Stimulated activated naive CD8-positive, alpha-beta T cell treated with anti-CD3 and anti-CD28 coated beads, Interleukin-15, Interleukin-2, amounts not matched to agents 100 ng/mL and 50 ng/mL, for 24 hours (primary cell): Measurements from ENCODE around the gene RAB7A.

Experiments used
- H3K27ac Mint-ChIP-seq: one replicate; pipeline ENCODE4 v1.8.0; 2021; ENCODE audit warnings: mild to moderate bottlenecking, mixed read lengths
- H3K27me3 Mint-ChIP-seq: one replicate; pipeline ENCODE4 v1.8.0; 2021; ENCODE audit warnings: mixed read lengths
- H3K36me3 Mint-ChIP-seq: one replicate; pipeline ENCODE4 v1.8.0; 2021; ENCODE audit warnings: low read depth, mixed read lengths
- H3K4me1 Mint-ChIP-seq: one replicate; pipeline ENCODE4 v1.8.0; 2021; ENCODE audit warnings: low read depth, mixed read lengths
- H3K4me3 Mint-ChIP-seq: one replicate; pipeline ENCODE4 v1.8.0; 2021; ENCODE audit warnings: mild to moderate bottlenecking, mixed read lengths
- H3K9me3 Mint-ChIP-seq: one replicate; pipeline ENCODE4 v1.8.0; 2021; ENCODE audit warnings: mixed read lengths

Gene RAB7A

DNA sequence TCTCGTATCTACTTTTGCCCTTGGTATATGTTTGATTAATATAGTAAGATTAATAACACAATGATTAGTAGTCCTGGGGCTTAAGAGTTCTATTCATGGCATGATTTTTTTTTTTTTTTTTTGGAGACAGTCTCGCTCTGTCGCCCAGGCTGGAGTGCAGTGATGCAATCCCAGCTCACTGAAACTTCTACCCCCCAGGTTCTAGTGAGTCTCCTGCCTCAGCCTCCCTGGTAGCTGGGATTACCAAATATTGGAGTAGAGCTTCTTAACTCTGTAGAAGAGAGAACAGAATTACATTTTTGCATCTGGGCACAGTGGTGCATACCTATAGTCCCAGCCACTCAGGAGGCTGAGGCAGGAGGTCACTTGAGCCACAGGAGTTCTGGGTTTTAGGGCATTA is 58.9 kb downstream of the RAB7A start:
- no peaks in the 10 kb centered on the region for H3K9me3 Mint-ChIP-seq
- H3K4me3 Mint-ChIP-seq = no peak overlapping the region
- peak overlapping the region; percentile 100 for H3K27ac Mint-ChIP-seq
- peaks cover 14% of the 10 kb centered on the region for H3K36me3 Mint-ChIP-seq
- H3K27me3 Mint-ChIP-seq = no peaks in the 10 kb centered on the region
- peaks cover 99% of the 10 kb centered on the region for H3K4me1 Mint-ChIP-seq

GRCh38 chr3:128786434-128787020 is 60.5 kb downstream of the RAB7A start:
- peak overlapping the region; percentile 84 for H3K4me3 Mint-ChIP-seq
- H3K27me3 Mint-ChIP-seq = no peaks in the 10 kb centered on the region
- peaks cover 15% of the 10 kb centered on the region for H3K36me3 Mint-ChIP-seq
- no peaks in the 10 kb centered on the region for H3K9me3 Mint-ChIP-seq
- H3K4me1 Mint-ChIP-seq = peaks cover 99% of the 10 kb centered on the region
- H3K27ac Mint-ChIP-seq = peak overlapping the region; percentile 100

DNA sequence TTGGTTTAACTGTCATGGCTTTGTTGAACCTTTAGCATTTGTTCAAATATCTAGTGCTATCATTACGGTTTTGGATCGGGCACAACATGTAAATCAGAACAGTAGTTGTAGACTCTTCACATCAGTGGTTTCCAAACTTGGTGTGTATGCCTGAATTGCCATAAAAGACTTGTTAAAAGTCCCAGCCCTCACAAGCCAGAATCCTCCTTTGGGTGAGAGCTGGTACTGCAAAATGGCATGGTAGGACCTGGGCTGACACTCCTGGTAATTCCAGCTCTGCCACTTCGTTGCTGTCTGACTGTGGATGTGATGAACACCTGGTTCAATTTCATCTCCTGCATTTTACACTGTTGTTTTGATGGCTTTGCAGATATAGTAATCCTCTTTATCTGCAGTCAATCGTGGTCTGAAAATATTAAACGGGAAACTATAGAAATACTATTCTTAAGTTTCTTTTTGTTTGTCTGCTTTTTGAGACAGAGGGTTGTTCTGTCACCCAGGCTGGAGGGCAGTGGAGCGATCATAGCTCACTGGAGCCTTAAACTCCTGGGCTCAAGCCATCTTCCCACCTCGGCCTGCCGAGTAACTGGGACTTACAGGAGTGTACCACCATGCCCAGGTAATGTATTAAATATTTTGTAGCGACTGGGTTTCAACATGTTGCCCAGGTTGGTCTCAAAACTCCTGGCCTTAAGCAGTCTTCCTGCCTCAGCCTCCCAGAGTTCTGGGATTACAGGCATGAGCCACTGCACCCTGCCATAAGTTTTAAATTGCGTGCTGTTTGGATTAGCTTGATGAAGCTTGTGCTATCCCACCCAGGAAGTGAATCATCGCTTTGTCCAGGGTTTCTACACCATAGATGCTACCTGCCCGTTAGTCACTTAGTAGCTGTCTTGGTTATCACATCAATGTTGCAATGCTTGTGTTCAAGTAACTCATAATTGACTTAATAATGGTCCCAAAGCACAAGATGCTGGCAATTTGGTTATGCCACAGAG is 61.6 kb downstream of the RAB7A start:
- H3K27ac Mint-ChIP-seq = peak overlapping the region; percentile 100
- H3K4me3 Mint-ChIP-seq = peak overlapping the region; percentile 84
- no peaks in the 10 kb centered on the region for H3K27me3 Mint-ChIP-seq
- peaks cover 99% of the 10 kb centered on the region for H3K4me1 Mint-ChIP-seq
- peaks cover 20% of the 10 kb centered on the region for H3K36me3 Mint-ChIP-seq
- H3K9me3 Mint-ChIP-seq = no peaks in the 10 kb centered on the region

- H3K36me3 Mint-ChIP-seq = peaks cover 20% of the 10 kb centered on the region
- H3K27me3 Mint-ChIP-seq = no peaks in the 10 kb centered on the region
- peak overlapping the region; percentile 84 for H3K4me3 Mint-ChIP-seq
These were observed 62.4 kb downstream of the RAB7A start for GRCh38 chr3:128788268-128788869.

GRCh38 chr3:128794067-128794768 is 68.2 kb downstream of the RAB7A start:
- H3K36me3 Mint-ChIP-seq = peaks cover 42% of the 10 kb centered on the region
- H3K27ac Mint-ChIP-seq = peak overlapping the region; percentile 97
- no peaks in the 10 kb centered on the region for H3K9me3 Mint-ChIP-seq
- no peaks in the 10 kb centered on the region for H3K27me3 Mint-ChIP-seq
- H3K4me3 Mint-ChIP-seq = peak overlapping the region; percentile 61
- peaks cover 96% of the 10 kb centered on the region for H3K4me1 Mint-ChIP-seq

More at GRCh38 chr3:128788268-128788869, 62.4 kb downstream of the RAB7A start:
- peaks cover 100% of the 10 kb centered on the region for H3K4me1 Mint-ChIP-seq
- peak overlapping the region; percentile 100 for H3K27ac Mint-ChIP-seq
- H3K9me3 Mint-ChIP-seq = no peaks in the 10 kb centered on the region

- peak overlapping the region; percentile 61 for H3K4me3 Mint-ChIP-seq
- H3K36me3 Mint-ChIP-seq = peaks cover 50% of the 10 kb centered on the region
- peak overlapping the region; percentile 97 for H3K27ac Mint-ChIP-seq
- peaks cover 96% of the 10 kb centered on the region for H3K4me1 Mint-ChIP-seq
- H3K9me3 Mint-ChIP-seq = no peaks in the 10 kb centered on the region
- no peaks in the 10 kb centered on the region for H3K27me3 Mint-ChIP-seq
These were observed 69.0 kb downstream of the RAB7A start for GRCh38 chr3:128794770-128795649.

- H3K4me1 Mint-ChIP-seq = peaks cover 96% of the 10 kb centered on the region
- H3K36me3 Mint-ChIP-seq = peaks cover 61% of the 10 kb centered on the region
These were observed 73.7 kb downstream of the RAB7A start for GRCh38 chr3:128799653-128800052.

DNA sequence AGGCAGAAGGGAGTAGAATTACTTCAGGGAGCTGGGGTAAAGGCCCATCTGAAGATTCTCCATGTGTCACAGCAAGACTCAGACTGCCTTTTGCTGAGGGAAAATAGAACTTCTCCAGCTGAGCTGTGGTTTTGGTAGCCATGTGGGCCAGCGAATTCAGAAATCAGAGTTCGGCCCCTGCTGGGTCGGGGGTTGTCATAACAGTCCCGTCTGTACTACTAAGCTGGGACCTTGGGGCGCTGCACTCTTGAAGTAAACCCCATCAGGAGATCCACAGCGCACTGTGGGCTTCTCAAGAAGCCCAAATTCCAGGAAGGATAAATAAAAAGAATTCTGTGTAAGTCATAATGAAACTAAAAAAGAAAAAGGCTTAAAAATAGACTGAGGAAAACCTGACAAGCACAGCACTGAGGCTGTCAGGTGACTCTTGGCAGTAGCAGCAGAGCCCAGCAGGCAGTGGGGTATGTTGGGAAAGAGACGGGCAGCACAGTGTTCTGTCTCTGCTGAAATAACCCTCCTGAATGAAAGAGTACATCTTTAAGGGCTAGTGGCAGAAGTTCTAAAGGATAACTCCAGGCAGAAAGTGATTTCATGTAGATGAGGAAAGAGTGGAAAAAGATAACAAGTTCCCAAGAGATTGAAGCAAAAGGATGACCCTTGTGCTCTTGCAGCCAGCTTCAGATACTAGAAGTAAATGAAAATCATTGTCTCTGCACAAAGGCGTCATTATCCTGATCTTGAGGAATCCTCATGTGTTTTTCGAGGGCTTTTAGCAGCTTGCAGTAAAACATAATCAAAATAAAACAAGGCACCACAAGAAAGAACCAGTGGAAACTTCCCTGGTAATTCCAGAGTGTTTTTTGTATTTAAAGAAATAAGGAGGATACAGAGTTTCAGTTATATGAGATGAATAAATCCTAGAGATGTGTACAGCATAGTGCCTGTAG is 74.5 kb downstream of the RAB7A start:
- Mint-ChIP-seq H3K4me3 (peak overlapping the region; percentile 78), H3K27ac (peak overlapping the region; percentile 98), H3K9me3 (no peaks in the 10 kb centered on the region), H3K4me1 (peaks cover 96% of the 10 kb centered on the region), H3K36me3 (peaks cover 64% of the 10 kb centered on the region), H3K27me3 (no peaks in the 10 kb centered on the region)

More at GRCh38 chr3:128799653-128800052, 73.7 kb downstream of the RAB7A start:
- H3K4me3 Mint-ChIP-seq = peak overlapping the region; percentile 78
- H3K27ac Mint-ChIP-seq = peak overlapping the region; percentile 98
- no peaks in the 10 kb centered on the region for H3K9me3 Mint-ChIP-seq
- no peaks in the 10 kb centered on the region for H3K27me3 Mint-ChIP-seq

- Mint-ChIP-seq H3K27ac (peak overlapping the region; percentile 98), H3K9me3 (no peaks in the 10 kb centered on the region), H3K4me1 (peaks cover 100% of the 10 kb centered on the region), H3K27me3 (no peaks in the 10 kb centered on the region), H3K4me3 (peak overlapping the region; percentile 78), H3K36me3 (peaks cover 72% of the 10 kb centered on the region)
These were observed 75.9 kb downstream of the RAB7A start for GRCh38 chr3:128801779-128802380.

DNA sequence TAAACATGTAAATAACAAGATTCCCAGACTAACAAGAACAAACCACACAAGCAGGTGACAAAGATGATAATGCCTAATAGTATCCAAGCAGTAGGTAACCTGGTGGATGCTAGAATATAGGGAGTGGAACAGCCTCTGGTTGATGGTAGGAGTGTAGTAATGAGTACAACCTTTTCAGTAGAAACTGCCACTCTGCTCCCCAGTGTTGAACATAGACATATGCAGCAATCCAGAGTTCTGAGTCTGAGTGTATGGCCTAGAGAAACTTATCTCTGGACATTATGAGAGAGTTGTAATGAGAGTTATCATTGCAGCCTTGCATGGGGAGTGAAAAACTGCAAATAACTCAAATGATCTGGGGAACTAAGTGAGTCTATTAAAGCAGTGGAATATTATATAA is 77.3 kb downstream of the RAB7A start:
- Mint-ChIP-seq H3K36me3 (peaks cover 71% of the 10 kb centered on the region), H3K9me3 (no peaks in the 10 kb centered on the region), H3K27me3 (no peaks in the 10 kb centered on the region), H3K4me3 (peak overlapping the region; percentile 67), H3K27ac (peak overlapping the region; percentile 98), H3K4me1 (peaks cover 96% of the 10 kb centered on the region)

- Mint-ChIP-seq H3K4me3 (peak overlapping the region; percentile 67), H3K4me1 (peaks cover 96% of the 10 kb centered on the region), H3K27ac (peak overlapping the region; percentile 98), H3K27me3 (no peaks in the 10 kb centered on the region), H3K36me3 (peaks cover 71% of the 10 kb centered on the region), H3K9me3 (no peaks in the 10 kb centered on the region)
These were observed 78.2 kb downstream of the RAB7A start for GRCh38 chr3:128804017-128804810.

DNA sequence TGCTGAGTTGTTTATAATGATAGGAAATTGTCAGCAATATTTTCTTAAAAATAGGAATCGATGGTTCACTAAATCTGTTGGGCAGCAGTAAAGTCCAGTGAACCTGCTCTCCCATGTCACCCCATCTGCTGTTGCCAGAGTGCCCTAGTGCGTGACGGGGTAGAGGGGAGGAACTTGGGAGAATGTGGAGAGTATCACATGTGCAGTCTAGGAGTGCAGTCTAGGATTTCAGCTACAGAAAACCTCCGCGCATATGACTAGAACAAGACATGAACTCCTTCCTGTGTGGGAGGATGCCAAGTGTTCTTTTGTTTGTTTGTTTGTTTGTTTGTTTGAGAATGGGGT is 78.8 kb downstream of the RAB7A start:
- peak overlapping the region; percentile 98 for H3K27ac Mint-ChIP-seq
- peaks cover 94% of the 10 kb centered on the region for H3K4me1 Mint-ChIP-seq
- no peaks in the 10 kb centered on the region for H3K27me3 Mint-ChIP-seq
- no peaks in the 10 kb centered on the region for H3K9me3 Mint-ChIP-seq
- peak overlapping the region; percentile 67 for H3K4me3 Mint-ChIP-seq
- peaks cover 71% of the 10 kb centered on the region for H3K36me3 Mint-ChIP-seq
